Iris pigment epithelial cell (primary cell): ENCODE data around the gene ITGA11.
"Not testable (repeated sequence)": the region's sequence is repeated elsewhere in the genome, so short reads cannot be mapped to it uniquely, and the experiment has no call there.

Experiments used
- DNase-seq: peaks from one replicate; pipeline ENCODE4 v3.0.0-alpha.2; 2011; ENCODE audit warnings: low read depth

Gene ITGA11

GRCh38 chr15:68409736-68410370 lies 22.1 kb downstream of the ITGA11 start:
- DNase-seq = no peak

- DNase-seq = no peak
Observed at GRCh38 chr15:68408971-68409370, 23.0 kb downstream of the ITGA11 start.

GRCh38 chr15:68407886-68408881 lies 23.8 kb downstream of the ITGA11 start:
- DNase-seq = no peak

GRCh38 chr15:68407141-68407885 lies 24.6 kb downstream of the ITGA11 start:
- DNase-seq = no peak

GRCh38 chr15:68405378-68406250 lies 26.3 kb downstream of the ITGA11 start:
- no peak for DNase-seq

GRCh38 chr15:68404056-68404798 lies 27.7 kb downstream of the ITGA11 start:
- no peak for DNase-seq

GRCh38 chr15:68403161-68403941 lies 28.6 kb downstream of the ITGA11 start:
- DNase-seq = no peak

GRCh38 chr15:68402432-68403160 lies 29.4 kb downstream of the ITGA11 start:
- DNase-seq = no peak

GRCh38 chr15:68401496-68402431 lies 30.2 kb downstream of the ITGA11 start:
- DNase-seq = no peak

- peak; percentile 32 for DNase-seq
Observed at GRCh38 chr15:68400066-68400456, 31.9 kb downstream of the ITGA11 start.

GRCh38 chr15:68399096-68400065 lies 32.6 kb downstream of the ITGA11 start:
- no peak for DNase-seq

GRCh38 chr15:68397999-68398398 lies 34.0 kb downstream of the ITGA11 start:
- DNase-seq = not testable (repeated sequence)

- no peak for DNase-seq
Observed at GRCh38 chr15:68396068-68396467, 35.9 kb downstream of the ITGA11 start.

- DNase-seq = no peak
Observed at GRCh38 chr15:68391121-68391520, 40.8 kb downstream of the ITGA11 start.

- DNase-seq = peak; percentile 77
Observed at GRCh38 chr15:68389936-68390817, 41.8 kb downstream of the ITGA11 start.
